Neural cell (in vitro differentiated cells): ENCODE measurements around the gene LINC01488.

Source experiments
- CTCF ChIP-seq: fragments of 450-650 bp; IDR thresholded peaks from 2 replicates; pipeline ENCODE4 v1.5.1; 2014; ENCODE audit warnings: antibody characterized with exemption, mild to moderate bottlenecking, moderate library complexity; ENCODE audit not compliant: poor library complexity, severe bottlenecking
- EZH2 ChIP-seq: fragments of 200-600, 300-800 bp; shearing (Covaris generic), sonication (generic); IDR thresholded peaks from 2 replicates; pipeline ENCODE4 v1.6.1; 2014; ENCODE audit warnings: antibody characterized with exemption, low read length, borderline replicate concordance, mild to moderate bottlenecking; ENCODE audit not compliant: insufficient read depth, poor library complexity, severe bottlenecking
- MXI1 ChIP-seq: fragments of 450-650 bp; conservative IDR thresholded peaks from 2 replicates; pipeline ENCODE4 v1.6.1; 2014; ENCODE audit warnings: antibody characterized with exemption, mild to moderate bottlenecking; ENCODE audit not compliant: poor library complexity, severe bottlenecking
- POLR2AphosphoS5 ChIP-seq: IDR thresholded peaks from 2 replicates; pipeline ENCODE4 v1.6.1; 2012
- RAD21 ChIP-seq: fragments of 450-650 bp; conservative IDR thresholded peaks from 2 replicates; pipeline ENCODE4 v1.6.1; 2014; ENCODE audit warnings: antibody characterized with exemption, mild to moderate bottlenecking, moderate library complexity
- SMC3 ChIP-seq: fragments of 450-650 bp; conservative IDR thresholded peaks from 2 replicates; pipeline ENCODE4 v1.6.1; 2014; ENCODE audit warnings: antibody characterized with exemption, mild to moderate bottlenecking, moderate library complexity; ENCODE audit not compliant: poor library complexity

GRCh38 chr11:69513663-69514224 is 32.3 kb downstream of the LINC01488 start:
- TF ChIP-seq CTCF (no peak), SMC3 (no peak), EZH2 (no peak), MXI1 (no peak), POLR2AphosphoS5 (no peak), RAD21 (no peak)
